AML-193 (cell line): ENCODE measurements around the gene KLF7.

Experiments used
- DNase-seq, 2 experiments: peaks; one replicate each; lab custom pipeline; 2025; lab: John Stamatoyannopoulos, UW

Gene KLF7

GRCh38 chr2:207128867-207129266, 36.9 kb downstream of the KLF7 start:
- peak; percentile 53 to 55 for DNase-seq

- no peak for DNase-seq
These were observed 38.9 kb downstream of the KLF7 start for GRCh38 chr2:207126724-207127308.

- no peak for DNase-seq
These were observed 41.9 kb downstream of the KLF7 start for GRCh38 chr2:207123776-207124391.

GRCh38 chr2:207123335-207123744, 42.4 kb downstream of the KLF7 start:
- DNase-seq, result no peak

GRCh38 chr2:207122651-207123334, 43.0 kb downstream of the KLF7 start:
- no peak for DNase-seq

- no peak for DNase-seq
These were observed 44.0 kb downstream of the KLF7 start for GRCh38 chr2:207121784-207122183.

GRCh38 chr2:207119048-207119447, 46.7 kb downstream of the KLF7 start:
- DNase-seq, result no peak

GRCh38 chr2:207117668-207118067, 48.1 kb downstream of the KLF7 start:
- no peak for DNase-seq

GRCh38 chr2:207115715-207116364, 49.9 kb downstream of the KLF7 start:
- DNase-seq, result no peak

GRCh38 chr2:207113414-207113813, 52.3 kb downstream of the KLF7 start:
- DNase-seq, result no peak

- no peak for DNase-seq
These were observed 53.0 kb downstream of the KLF7 start for GRCh38 chr2:207112785-207113184.

- no peak for DNase-seq
These were observed 53.4 kb downstream of the KLF7 start for GRCh38 chr2:207112383-207112782.

GRCh38 chr2:207111757-207112156, 54.0 kb downstream of the KLF7 start:
- no peak for DNase-seq

- peak; percentile 77 to 78 for DNase-seq
These were observed 55.0 kb downstream of the KLF7 start for GRCh38 chr2:207110715-207111114.

- no peak for DNase-seq
These were observed 55.4 kb downstream of the KLF7 start for GRCh38 chr2:207110310-207110709.

GRCh38 chr2:207109768-207110167, 56.0 kb downstream of the KLF7 start:
- DNase-seq, result no peak

GRCh38 chr2:207108440-207108839, 57.3 kb downstream of the KLF7 start:
- DNase-seq, result no peak

- DNase-seq, result no peak
These were observed 58.2 kb downstream of the KLF7 start for GRCh38 chr2:207107551-207107950.

- DNase-seq, result no peak
These were observed 58.6 kb downstream of the KLF7 start for GRCh38 chr2:207107131-207107530.

GRCh38 chr2:207103132-207103531, 62.6 kb downstream of the KLF7 start:
- DNase-seq, result no peak

- DNase-seq, result no peak
These were observed 63.8 kb downstream of the KLF7 start for GRCh38 chr2:207101984-207102383.

- DNase-seq, result no peak
These were observed 68.5 kb downstream of the KLF7 start for GRCh38 chr2:207097278-207097677.

- no peak for DNase-seq
These were observed 69.8 kb downstream of the KLF7 start for GRCh38 chr2:207095963-207096362.
